Measurements from ENCODE around the gene TSPAN2.

TSPAN2 gene

DNA sequence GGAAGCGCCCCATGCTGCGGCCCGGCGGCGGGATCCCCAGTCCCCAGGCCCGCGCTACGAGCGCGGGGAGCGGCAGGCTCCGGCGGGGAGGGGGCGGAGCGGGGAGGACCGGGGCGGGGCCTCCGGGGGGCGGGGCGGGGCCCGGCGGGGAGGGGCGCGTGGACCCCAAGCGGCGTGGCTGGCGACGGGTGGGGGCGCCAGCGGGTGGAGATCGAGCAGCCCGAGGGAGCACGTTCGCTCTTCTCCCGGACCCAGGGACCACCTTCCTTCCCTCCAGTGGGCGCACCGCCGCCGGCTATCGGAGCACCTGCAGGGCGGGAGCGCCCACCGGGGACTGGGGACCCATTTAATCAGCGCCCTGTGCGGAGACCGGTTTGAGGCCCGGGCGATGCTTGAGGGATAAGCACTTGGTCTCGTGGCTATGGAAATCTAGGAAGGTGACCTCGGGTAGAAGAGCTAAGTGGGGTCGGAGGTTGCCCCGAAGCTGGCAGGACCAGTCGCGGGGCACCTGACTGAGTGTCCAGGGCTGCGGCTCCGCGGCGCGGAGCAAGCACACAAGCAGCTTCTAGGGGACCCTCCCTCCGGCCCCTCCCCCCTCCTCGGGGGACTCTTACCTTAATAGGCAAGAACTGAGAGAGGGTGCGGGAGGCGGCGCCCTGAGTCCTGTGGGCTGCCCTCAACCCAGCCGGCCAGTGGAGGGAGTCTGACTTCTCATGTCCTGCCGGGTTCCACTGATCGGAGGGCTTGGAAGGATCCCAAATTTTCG is at the start of gene TSPAN2:
Gene TSPAN2, minus strand, starts transcription at position 84 of the 766 bp plus-strand sequence. Its CDS starts 71 bp downstream, at position 13.
- DNase-seq (ENCODE audit: low spot score): no peak

DNA sequence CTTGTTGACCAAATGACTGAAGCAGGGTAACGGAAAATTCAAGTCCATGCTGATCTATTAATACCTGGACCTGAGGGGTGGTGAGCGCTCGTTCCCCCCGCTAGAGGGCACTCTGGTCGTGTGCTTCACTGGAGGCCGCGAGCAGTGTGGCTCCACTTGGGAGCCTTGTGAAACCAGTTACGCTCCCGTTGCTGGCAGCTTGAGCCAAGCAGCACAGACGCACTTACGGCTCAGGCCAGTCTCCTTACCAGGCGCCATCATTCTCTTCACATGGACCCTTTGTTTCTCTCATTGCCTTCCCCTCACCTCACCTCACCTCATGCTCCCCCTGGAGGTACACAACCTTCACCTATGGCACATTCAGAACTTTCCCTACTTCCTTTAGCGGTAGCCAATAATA is 49.7 kb upstream of the TSPAN2 start:
- peak; percentile 82 for DNase-seq (ENCODE audit: low spot score)

DNA sequence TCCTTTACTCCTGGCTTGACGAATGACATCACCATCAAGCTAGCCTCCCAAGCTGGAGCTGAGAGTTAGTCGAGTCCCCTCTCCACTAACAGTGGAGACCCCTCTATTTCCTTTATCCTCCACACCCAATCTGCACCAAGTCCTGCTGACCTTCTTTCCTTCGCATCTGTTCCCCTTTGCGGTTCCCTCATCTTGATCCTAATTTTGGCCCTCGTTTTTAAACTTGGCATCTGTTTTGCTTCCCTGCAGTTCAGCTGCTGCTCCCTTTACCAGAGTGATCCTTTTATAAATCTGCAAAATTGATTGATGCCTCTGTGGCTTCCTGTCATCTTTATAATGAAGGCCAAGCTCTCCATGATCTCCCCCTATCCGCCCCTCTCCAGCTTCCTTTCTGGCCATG is 49.0 kb upstream of the TSPAN2 start:
- no peak for DNase-seq (ENCODE audit: low spot score)

DNA sequence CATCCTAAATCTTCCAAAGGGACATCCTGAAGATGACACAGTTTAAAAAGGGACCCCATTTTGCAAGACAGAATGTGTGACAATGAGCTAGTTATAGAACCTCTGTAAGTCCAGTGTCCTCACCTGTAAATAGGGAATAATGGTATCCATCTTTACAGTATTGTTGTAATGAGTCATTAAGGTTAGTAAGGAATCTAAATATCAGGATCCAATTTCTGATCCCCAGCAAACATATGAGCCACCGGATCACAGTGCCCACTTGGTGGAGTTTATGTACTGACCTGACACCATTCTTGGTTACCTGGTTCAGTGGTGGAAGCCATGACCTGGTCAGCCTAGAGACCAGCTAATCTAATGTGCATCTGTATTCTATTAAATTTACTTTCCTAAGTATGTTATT is 47.9 kb upstream of the TSPAN2 start:
- no peak for DNase-seq (ENCODE audit: low spot score)

DNA sequence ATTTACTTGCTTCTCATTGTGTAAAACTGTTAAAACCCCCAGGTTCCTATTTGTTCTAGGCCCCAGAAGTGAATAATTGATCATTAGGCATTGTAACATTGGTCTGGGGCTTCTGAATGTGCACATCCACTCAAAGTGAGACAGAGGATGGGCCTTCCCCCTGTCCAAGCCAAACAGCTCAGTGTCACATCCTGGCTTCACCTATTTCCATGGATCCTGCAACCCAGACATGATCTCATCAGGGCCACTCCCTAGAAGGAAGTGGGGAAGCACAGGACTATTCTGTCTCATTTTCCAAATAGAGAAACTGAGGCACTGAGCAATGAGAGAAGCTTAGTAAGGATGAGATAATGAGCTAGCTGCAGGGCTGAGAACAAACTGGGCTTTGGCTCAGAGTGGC is 47.4 kb upstream of the TSPAN2 start:
- no peak for DNase-seq (ENCODE audit: low spot score)

DNA sequence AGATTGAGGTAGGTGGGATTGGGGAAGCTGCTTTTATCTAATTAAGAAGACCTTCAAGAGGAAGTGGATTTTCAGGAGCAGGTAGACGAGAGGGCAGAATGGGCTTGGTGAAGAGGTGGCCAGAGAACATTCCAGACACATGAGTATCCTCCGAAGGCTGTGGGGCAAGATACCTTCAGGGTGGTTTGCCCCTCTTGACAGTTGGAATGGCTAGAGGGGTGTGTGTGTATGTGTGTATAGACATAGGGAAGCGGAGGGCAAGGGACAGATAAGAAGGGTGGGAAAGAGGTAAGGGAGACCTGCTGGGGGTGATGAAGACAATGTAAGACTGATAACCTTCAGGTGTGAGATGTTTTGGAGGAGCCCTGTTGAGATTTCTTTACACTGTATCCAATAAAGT is 46.8 kb upstream of the TSPAN2 start:
- no peak for DNase-seq (ENCODE audit: low spot score)

DNA sequence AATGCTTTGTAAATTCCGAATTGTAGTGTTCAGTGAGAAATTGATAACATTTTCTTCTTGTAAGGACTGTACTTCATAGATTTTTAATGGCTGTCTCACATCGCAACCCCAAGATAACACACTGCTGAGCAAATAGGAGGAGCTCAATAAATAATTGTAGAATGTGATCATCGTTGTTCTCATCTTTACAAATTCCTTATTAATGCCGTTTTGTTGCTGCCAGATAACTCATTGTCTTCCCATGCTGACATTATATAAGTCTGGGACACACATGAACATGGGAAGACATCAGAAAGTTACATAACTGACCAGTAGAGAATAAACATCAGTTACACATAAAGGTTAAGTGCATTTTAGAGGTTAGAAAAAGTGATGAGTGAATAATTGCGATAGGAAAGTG is 46.4 kb upstream of the TSPAN2 start:
- no peak for DNase-seq (ENCODE audit: low spot score)

DNA sequence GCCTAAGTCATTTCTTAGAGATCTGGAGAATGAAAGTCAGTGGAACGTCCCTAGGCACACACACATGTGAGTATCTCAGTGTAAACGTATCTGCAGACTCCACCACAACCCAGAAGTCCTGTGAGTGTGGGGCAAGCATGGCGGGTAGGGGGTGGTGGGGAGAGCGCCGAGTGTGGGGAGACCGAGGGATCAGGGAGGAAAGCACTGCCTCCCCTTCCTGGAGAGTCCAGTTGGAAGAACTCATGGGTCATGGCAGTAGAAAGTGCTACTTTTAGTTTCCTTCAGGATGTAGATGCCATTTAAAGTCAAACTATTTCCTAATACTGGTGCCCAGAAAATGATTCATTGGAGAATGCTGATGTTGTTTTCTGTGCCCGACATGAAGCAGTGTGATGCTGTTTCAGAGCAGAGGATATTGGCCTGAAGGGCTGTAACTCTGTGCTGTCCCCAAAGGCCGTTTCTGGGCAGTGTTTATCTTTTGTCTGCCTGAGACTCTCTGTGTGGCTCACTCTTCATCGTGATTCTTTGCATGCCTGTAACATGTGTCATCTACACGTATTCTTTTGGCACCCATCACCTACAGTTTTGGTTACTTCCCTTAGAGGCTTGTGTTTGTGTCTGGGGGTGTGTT is 45.7 kb upstream of the TSPAN2 start:
- DNase-seq (ENCODE audit: low spot score): peak; percentile 68

DNA sequence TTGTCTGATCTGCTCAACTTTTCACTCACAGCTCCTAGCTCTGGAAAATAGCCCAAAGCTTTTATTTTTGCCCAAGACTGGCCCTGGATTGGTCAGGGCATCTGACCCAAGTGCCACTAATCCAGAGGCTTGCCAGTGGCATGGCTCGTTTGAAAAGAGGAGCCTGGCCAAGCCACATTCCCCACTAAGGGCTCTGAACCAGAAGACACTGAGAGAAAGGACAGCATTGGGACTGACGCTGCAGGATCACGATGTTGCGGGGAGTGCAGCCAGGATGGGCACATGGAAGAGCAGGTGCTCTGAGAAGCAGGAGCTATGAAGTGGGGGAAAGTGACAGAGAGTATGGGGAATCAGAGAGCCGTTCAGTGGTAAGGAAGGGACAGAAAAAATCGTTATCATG is 44.9 kb upstream of the TSPAN2 start:
- no peak for DNase-seq (ENCODE audit: low spot score)

DNA sequence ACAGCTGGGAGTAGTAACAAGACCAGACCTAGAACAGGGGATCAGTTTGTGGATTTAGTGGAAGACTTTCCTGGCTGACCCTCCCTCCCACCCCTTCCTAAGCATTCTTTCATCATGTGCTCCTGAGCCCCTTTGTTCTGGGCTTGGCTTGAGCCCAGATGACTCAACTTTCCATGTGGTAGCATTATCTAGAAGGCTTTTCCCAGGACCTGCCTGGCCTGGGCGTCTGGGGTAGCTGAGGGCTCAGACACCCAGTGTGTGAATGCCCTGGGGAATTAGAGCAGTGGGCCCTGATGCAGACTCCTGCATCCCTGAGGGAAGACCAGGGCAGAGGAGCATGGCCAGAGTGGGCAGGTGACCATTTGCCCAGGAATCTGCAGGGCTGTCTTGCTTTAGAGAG is 44.1 kb upstream of the TSPAN2 start:
- DNase-seq (ENCODE audit: low spot score): no peak

DNA sequence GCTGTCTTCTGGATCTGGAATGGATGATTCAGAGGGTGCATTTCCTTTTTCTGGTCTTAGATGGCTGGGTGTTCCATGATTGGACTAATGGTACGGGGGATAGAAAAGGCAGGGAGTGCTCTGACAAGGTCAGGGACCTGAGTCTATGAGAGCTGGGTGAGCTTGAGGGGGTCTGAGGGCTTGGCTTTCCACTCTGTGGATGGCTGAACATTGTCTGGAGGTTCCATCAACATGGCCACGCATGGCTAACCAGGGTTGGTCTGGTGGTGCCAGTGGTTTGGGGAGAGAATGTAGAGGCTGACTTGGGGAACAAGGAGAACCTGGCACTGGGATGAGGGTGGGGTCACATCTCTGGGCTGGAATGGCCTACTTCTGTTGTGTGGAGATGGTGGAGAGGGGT is 41.5 kb upstream of the TSPAN2 start:
- no peak for DNase-seq (ENCODE audit: low spot score)

DNA sequence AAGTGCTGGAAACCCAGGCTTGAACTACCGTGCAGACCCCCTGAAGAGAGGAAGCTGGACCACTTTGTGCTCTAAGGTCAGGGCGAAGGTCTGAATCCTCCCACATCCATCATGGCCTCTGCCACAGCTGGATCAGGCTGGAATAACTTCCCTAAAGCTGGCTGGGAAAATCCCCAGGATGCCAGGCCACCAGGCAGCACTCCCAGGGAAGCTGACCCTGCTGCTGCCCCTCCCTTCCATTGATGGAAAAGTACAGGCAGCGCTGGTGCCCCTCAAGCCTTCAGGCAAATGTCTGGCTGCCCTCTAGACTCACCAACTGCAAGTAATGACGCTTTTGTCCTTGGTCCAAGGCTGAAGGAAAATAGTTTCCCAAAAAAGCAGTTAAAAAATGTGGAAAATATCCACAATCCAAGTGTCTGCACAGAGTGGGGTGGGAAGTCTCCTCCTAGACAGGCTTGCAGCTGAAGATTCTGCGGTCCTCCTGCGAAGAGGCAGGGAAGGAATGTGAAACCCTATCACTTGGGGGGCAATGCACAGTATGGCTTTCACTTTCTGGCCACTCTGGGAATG is 39.9 kb upstream of the TSPAN2 start:
- DNase-seq (ENCODE audit: low spot score): no peak

DNA sequence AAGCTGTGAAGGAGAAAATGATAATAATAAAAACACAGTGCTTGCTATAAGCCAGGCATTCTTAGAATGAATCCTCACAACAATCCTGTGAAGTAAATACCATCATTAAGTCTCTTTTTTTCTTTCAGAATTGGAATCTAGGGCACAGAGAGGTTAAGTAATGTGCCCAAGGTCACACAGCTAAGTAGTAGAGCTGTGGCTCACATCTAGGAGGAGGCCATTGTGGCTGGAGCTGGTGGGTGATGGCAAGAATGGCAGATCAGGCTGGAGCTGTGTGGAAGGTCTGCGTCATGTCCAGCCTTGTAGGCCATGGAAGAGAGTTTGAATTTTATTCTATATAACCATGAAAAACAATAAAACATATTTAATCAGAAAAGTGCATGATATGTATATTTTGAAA is 38.2 kb upstream of the TSPAN2 start:
- DNase-seq (ENCODE audit: low spot score): no peak

DNA sequence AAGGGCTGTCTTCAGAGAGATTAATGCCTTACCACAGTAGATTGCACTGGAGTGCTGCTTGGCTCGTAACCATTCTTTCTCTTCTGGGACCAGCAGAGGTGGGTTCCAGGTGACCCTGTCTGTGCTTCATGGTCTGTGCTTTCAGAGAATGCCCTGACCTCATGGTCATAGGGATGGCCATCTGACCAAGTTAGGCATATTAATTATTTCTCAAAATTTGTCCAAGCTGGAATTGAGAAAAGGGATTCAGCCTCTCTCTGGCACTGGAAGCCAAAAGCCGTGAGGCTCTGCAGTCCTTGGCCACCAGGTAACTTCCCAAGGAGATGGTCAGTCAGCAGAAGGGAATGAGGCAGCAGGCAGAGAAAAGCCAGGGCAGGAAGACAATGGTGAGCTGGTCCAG is 37.2 kb upstream of the TSPAN2 start:
- no peak for DNase-seq (ENCODE audit: low spot score)

DNA sequence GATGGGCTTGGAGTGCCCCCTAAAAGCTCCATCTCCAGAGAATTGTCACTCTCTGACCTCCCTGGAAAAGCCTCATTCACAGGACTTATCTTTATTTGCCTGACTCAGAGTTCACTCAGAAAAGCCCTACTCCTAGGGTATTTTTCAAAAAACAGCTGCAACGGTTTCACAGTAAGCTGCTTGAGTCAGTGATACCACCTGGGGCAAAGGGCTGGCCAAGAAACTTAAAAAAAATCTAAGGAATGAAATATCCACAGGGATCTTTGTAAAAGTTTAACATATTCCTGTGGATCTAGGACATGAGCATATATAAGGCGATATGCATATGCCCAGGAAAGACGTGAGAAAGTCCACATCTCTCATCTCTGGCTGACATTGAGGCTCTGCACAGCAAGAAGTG is 33.8 kb upstream of the TSPAN2 start:
- no peak for DNase-seq (ENCODE audit: low spot score)

DNA sequence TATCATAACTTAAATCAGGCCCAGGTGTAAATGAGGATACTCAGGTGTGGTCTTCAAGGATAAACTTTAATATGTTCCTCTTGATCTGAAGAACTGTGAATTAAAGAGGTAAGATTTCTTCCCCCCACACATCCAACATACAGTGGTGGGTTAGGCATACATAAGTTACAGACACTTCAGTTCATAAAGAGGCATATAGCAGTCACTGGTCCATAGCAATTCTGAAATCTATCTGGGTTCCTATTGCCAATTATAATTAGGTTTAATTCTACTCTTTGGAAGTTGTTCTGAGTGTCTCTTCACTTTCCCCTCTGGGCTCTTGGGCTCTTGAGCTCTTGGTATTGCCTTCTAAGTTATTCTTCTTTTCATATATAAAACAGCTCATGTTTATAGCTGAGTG is 32.5 kb upstream of the TSPAN2 start:
- no peak for DNase-seq (ENCODE audit: low spot score)

DNA sequence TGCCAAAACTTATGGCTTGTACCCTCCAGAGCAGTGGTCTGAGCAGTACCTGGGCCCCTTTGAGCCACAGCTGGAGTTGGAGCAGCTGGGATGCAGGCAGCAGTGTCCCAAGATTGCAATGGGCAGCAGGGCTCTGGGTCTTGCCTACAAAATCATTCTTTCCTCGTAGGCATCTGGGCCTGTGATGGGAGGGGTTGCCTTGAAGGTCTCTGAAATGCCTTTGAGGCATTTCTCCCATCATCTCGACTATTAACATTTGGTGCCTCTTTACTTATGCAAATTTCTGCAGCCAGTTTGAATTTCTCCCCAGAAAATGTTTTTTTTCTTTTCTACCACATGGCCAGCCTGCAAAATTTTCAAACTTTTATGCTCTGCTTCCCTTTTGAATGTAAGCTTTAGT is 31.0 kb upstream of the TSPAN2 start:
- DNase-seq (ENCODE audit: low spot score): no peak

DNA sequence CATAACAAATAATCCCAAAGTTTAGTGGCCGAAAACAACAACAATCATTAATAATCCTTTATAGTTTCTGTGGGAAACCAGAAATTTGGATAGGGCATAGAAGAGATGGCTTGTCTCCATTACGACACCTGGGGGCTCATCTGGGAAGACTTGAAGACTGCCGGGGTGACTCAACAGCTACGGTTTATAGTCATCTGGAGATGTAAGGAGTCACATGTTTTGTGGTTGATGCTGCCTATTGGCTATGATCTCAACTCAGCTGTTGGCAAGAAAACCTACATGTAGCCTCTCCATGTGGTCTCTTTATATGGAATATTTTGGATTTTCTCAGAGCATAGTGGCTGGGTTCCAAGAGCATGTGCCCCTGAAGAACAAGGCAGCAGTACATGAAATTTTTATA is 29.3 kb upstream of the TSPAN2 start:
- no peak for DNase-seq (ENCODE audit: low spot score)

DNA sequence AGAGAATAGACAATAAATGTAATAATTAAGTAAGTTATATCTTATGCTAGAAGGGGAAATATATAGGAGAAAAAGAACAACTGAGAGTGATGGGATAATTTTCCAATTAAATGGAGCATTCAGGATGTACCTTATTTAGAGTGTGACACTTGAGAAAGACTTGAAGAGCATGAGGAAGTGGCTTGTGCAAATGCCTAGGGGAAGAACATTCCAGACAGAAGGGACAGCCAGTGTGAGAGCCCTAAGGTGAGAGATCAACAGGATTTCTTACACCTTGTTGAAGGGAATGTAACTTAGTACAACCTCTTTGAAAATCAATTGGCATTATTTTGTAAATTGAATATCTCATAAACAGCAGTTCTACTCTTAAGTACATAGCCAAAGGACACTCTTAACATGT is 28.8 kb upstream of the TSPAN2 start:
- DNase-seq (ENCODE audit: low spot score): no peak

DNA sequence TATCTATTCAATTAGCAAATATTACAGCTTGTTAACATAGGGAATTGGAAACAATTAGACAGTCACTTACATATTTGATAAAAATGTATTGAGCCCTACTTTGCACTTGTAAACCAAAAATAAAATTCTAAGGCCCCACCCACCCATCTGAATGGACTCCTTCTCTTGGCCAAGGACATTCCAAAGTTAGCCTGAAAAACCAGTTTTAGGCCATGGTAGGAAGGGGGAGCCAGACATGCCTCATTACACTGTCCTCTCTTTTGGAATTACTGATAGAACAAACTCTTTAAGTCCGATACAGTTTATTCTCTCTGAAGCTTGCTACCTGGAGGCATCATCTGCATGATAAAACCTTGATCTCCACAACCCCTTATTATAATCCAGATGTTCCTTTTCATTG is 28.0 kb upstream of the TSPAN2 start:
- no peak for DNase-seq (ENCODE audit: low spot score)

DNA sequence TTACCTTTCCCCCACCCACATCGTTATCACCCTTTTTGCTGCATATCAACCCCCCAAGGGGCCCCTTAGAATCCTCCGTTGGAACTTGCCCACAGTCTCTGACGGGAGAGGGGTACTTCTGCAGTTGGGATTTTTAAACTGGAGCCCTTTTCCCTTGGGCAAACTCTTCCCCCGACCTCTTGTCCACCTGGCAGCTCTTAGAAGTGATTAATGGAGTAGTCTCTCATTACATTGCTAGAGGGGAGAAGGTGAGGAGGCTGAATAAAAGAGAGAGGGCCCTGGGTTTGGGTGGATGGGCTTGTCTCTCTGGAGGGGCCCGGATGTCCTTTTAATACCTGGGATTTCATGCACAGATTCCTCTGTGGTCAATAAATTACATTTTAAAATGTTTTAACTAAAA is 27.2 kb upstream of the TSPAN2 start:
- DNase-seq (ENCODE audit: low spot score): no peak

DNA sequence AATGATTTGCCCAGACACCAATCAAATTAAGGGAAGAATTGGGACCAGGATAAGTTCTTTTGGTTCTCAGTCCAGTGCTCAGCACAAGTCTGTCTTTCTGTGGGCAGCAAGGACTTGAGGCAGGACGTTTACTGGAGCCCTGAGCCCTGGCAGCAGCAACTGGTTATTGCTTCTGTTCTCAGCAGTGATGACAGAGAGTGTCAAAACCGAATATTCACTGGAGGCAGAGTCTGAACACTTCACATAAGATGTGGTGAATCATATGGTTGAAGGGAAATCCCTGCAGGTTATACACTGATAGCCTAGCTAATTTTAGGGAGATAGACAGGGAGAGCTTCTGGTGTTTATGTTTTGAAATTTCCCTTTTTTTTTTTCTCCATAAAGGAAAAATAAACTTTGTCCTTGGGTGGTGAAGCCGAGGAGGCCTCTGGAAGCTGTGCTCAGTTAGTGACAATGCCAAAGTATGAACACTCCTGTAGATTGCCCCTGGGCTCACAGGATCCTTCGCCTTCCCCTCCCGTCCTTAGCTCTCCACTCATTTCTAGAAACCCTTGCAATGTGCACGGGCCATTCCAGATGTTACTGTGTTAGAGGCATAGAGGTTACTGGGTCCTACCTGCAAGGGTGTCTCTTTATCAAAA is 26.3 kb upstream of the TSPAN2 start:
- DNase-seq (ENCODE audit: low spot score): no peak

DNA sequence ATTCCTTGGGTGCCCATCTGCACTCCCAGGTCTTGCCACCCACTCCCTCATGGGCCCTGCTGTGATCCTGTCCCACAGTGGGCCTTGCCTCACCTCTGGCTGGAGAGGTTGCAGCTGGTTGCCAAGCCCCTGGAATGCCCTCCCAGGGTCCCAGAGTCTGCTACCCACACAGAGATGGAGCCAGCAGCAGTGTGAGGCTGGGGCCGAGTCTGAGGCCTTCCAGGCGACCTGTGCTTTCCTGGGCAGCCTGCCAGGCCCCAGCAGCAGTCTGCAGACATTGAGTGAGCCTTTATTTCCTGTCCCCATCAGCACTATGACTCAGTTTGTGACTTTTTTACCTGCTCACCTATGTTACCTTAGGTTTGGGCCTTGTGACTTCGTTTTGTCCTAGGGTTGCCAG is 25.0 kb upstream of the TSPAN2 start:
- peak; percentile 34 for DNase-seq (ENCODE audit: low spot score)
